GM06990 (cell line): ENCODE data around the gene CHN2.

ENCODE experiments used
- DNase-seq: peaks from one replicate; pipeline ENCODE4 v3.0.0-alpha.2; 2011; ENCODE audit not compliant: insufficient read length; ENCODE audit errors: extremely low read depth
- H3K27me3 ChIP-seq: replicated peaks from 2 replicates; pipeline ENCODE4 v1.6.0; 2011; ENCODE audit warnings: low read length; ENCODE audit not compliant: control insufficient read depth, insufficient read depth
- H3K36me3 ChIP-seq: 2 replicates; pipeline ENCODE4 v1.5.1; 2011; ENCODE audit warnings: low read length; ENCODE audit not compliant: control insufficient read depth, insufficient read depth
- H3K4me3 ChIP-seq: replicated peaks from 2 replicates; pipeline ENCODE4 v1.5.1; 2011; ENCODE audit warnings: low read depth, mild to moderate bottlenecking, control low read depth, low read length
- CTCF ChIP-seq: IDR thresholded peaks from 2 replicates; pipeline ENCODE4 v1.5.1; 2011; ENCODE audit warnings: low read length, control low read depth, mild to moderate bottlenecking, inconsistent platforms; ENCODE audit not compliant: insufficient read depth, poor library complexity, severe bottlenecking

Gene CHN2

GRCh38 chr7:29346231-29346978 lies 151.8 kb downstream of the CHN2 start:
- no peak for DNase-seq
- TF ChIP-seq CTCF, result no peak
- H3K4me3 ChIP-seq, result no peak overlapping the region
- no peaks in the 10 kb centered on the region; the same call in 1 of the 2 replicates for H3K27me3 ChIP-seq
- H3K36me3 ChIP-seq, result no peaks in the 10 kb centered on the region

GRCh38 chr7:29349362-29349761 lies 154.8 kb downstream of the CHN2 start:
- Histone ChIP-seq H3K4me3 (no peak overlapping the region), H3K36me3 (no peaks in the 10 kb centered on the region), H3K27me3 (no peaks in the 10 kb centered on the region; the same call in 1 of the 2 replicates)
- DNase-seq, result no peak
- no peak for TF ChIP-seq CTCF

GRCh38 chr7:29350351-29350750 lies 155.8 kb downstream of the CHN2 start:
- no peak overlapping the region for H3K4me3 ChIP-seq
- no peak for DNase-seq
- no peak for TF ChIP-seq CTCF
- H3K36me3 ChIP-seq, result no peaks in the 10 kb centered on the region
- no peaks in the 10 kb centered on the region; the same call in 1 of the 2 replicates for H3K27me3 ChIP-seq

GRCh38 chr7:29352041-29352440 lies 157.5 kb downstream of the CHN2 start:
- no peaks in the 10 kb centered on the region for H3K36me3 ChIP-seq
- no peak overlapping the region for H3K4me3 ChIP-seq
- no peak for TF ChIP-seq CTCF
- no peak for DNase-seq
- no peaks in the 10 kb centered on the region; the same call in 1 of the 2 replicates for H3K27me3 ChIP-seq

- no peaks in the 10 kb centered on the region; the same call in 1 of the 2 replicates for H3K27me3 ChIP-seq
- no peak for DNase-seq
- no peaks in the 10 kb centered on the region for H3K36me3 ChIP-seq
- TF ChIP-seq CTCF, result no peak
- no peak overlapping the region for H3K4me3 ChIP-seq
Measured at GRCh38 chr7:29353810-29354209, 159.2 kb downstream of the CHN2 start.
